ENCODE results near the gene AHRR. TPM values are rescaled to one million over a fixed set of nuclear protein-coding genes. Genes with fewer than 3 reads are reported as not detected.

AHRR gene
- total and polyA plus RNA-seq, 2 experiments from 2014 or later, result 1.8 to 2.4 TPM

DNA sequence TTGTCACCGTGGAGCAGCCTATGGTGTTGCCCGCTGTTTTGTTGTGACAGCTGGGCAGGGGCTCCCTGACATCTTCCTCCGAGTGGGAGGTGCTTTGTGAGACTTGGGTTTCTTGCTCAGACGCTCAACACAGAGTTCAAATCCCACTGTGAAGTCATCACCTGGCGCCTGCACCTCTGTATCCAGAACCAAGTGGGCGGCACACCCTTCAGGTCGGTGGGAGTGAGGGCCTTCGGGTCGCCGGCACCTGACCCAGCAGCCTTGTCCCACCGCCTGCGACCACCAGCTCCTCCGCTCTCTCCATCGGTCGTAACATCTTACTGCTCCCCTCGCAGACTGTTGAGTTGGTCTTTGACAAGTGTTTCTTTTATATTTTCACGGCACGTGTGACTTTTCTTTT lies 83.9 kb downstream of the AHRR start:
- Histone ChIP-seq H3K4me3 (no peak overlapping the region), H3K9me2 (replicated peaks; ENCODE audit: insufficient read depth) (no peaks in the 10 kb centered on the region), H3K27ac (no peak overlapping the region), H3K4me1 (ENCODE audit: insufficient read depth) (peaks cover 6% of the 10 kb centered on the region), H3K4me2 (no peak overlapping the region), H3K36me3 (replicated peaks; ENCODE audit: insufficient read depth, low read depth) (no peaks in the 10 kb centered on the region), H3K27me3 (no peaks in the 10 kb centered on the region), H3K9me3 (ENCODE audit: low read depth) (no peaks in the 10 kb centered on the region), H2AFZ (no peak overlapping the region), H4K20me1 (ENCODE audit: insufficient read depth, poor library complexity, severe bottlenecking) (no peaks in the 10 kb centered on the region), H3K79me2 (no peaks in the 10 kb centered on the region)
- WGBS (ENCODE audit: low lambda C conversion rate, missing lambda C conversion rate), result 96% methylated on average over 18 of the region's 18 CpGs
- no peak for DNase-seq (ENCODE audit: low spot score)
- no peak for TF ChIP-seq EZH2phosphoT487 (IDR thresholded peaks at IDR 0.05; ENCODE audit: low read depth, severe bottlenecking, unreplicated experiment)
- TF ChIP-seq, protein P1, sequence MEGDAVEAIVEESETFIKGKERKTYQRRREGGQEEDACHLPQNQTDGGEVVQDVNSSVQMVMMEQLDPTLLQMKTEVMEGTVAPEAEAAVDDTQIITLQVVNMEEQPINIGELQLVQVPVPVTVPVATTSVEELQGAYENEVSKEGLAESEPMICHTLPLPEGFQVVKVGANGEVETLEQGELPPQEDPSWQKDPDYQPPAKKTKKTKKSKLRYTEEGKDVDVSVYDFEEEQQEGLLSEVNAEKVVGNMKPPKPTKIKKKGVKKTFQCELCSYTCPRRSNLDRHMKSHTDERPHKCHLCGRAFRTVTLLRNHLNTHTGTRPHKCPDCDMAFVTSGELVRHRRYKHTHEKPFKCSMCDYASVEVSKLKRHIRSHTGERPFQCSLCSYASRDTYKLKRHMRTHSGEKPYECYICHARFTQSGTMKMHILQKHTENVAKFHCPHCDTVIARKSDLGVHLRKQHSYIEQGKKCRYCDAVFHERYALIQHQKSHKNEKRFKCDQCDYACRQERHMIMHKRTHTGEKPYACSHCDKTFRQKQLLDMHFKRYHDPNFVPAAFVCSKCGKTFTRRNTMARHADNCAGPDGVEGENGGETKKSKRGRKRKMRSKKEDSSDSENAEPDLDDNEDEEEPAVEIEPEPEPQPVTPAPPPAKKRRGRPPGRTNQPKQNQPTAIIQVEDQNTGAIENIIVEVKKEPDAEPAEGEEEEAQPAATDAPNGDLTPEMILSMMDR (IDR thresholded peaks at IDR 0.05; ENCODE audit: poor library complexity), result no peak

DNA sequence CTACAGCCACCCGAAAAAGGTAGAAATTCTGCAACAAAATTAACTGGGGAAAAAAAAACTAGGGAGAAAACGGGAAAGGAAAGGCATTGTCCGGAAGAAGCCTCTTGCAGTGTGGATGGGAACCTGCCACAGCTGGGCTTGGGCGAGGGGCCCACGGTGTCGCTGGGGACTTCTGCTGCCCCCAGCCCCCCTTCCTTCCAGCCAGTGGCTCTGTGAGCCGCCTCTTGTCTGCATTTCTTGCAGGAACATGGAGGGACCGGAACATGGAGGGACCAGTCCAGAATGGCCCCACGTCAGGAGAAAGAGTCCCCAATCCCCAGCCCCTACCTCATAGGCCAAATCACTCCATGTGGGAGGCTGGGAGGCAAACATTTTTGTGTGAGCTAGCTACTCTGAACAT lies 84.5 kb downstream of the AHRR start:
- no peaks in the 10 kb centered on the region for H3K79me2 ChIP-seq
- H3K27me3 ChIP-seq, result no peaks in the 10 kb centered on the region
- no peak overlapping the region for H3K27ac ChIP-seq
- no peak for DNase-seq (ENCODE audit: low spot score)
- no peak overlapping the region for H2AFZ ChIP-seq
- TF ChIP-seq, protein P1 (IDR thresholded peaks at IDR 0.05; ENCODE audit: poor library complexity), result no peak
- TF ChIP-seq EZH2 (IDR thresholded peaks at IDR 0.05; ENCODE audit: borderline replicate concordance), result no peak
- TF ChIP-seq EZH2phosphoT487 (IDR thresholded peaks at IDR 0.05; ENCODE audit: low read depth, severe bottlenecking, unreplicated experiment), result no peak
- H3K4me1 ChIP-seq (ENCODE audit: insufficient read depth), result peaks cover 3% of the 10 kb centered on the region
- no peaks in the 10 kb centered on the region for H3K9me2 ChIP-seq (replicated peaks; ENCODE audit: insufficient read depth)
- 95% methylated on average over 9 of the region's 9 CpGs for WGBS (ENCODE audit: low lambda C conversion rate, missing lambda C conversion rate)
- no peaks in the 10 kb centered on the region for H3K36me3 ChIP-seq (replicated peaks; ENCODE audit: insufficient read depth, low read depth)
- H4K20me1 ChIP-seq (ENCODE audit: insufficient read depth, poor library complexity, severe bottlenecking), result no peaks in the 10 kb centered on the region
- no peak overlapping the region for H3K4me2 ChIP-seq
- H3K9me3 ChIP-seq (ENCODE audit: low read depth), result no peaks in the 10 kb centered on the region
- no peak overlapping the region for H3K4me3 ChIP-seq

DNA sequence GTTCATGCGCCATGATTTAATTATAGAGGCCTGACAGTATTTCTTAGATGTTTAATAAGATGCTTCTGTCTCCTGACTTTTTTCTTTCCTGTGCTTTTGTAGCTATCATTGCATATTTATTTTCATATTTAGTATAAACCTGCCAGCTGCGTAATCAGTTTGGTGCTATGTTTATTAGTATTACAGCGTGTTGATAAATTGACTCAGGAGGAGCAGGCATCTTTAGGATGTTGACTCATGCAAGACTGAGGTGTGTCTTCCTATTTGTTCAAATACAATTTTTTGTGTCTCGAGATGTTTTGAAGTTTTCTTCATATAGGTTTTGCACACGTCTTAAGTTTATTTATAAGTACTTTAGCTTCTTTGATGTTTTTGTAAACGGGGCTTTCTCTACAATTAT lies 85.5 kb downstream of the AHRR start:
- no peak overlapping the region for H3K4me3 ChIP-seq
- 84% methylated on average over 6 of the region's 6 CpGs for WGBS (ENCODE audit: low lambda C conversion rate, missing lambda C conversion rate)
- no peak overlapping the region for H3K27ac ChIP-seq
- no peak overlapping the region for H3K4me2 ChIP-seq
- no peak for DNase-seq (ENCODE audit: low spot score)
- no peaks in the 10 kb centered on the region for H3K9me3 ChIP-seq (ENCODE audit: low read depth)
- no peaks in the 10 kb centered on the region for H3K79me2 ChIP-seq
- TF ChIP-seq EZH2 (IDR thresholded peaks at IDR 0.05; ENCODE audit: borderline replicate concordance) (no peak), EZH2phosphoT487 (IDR thresholded peaks at IDR 0.05; ENCODE audit: low read depth, severe bottlenecking, unreplicated experiment) (no peak)
- TF ChIP-seq, protein P1 (IDR thresholded peaks at IDR 0.05; ENCODE audit: poor library complexity), result no peak
- no peaks in the 10 kb centered on the region for H3K27me3 ChIP-seq
- H2AFZ ChIP-seq, result no peak overlapping the region
- H3K9me2 ChIP-seq (replicated peaks; ENCODE audit: insufficient read depth), result no peaks in the 10 kb centered on the region
- H3K36me3 ChIP-seq (replicated peaks; ENCODE audit: insufficient read depth, low read depth), result no peaks in the 10 kb centered on the region
- no peaks in the 10 kb centered on the region for H4K20me1 ChIP-seq (ENCODE audit: insufficient read depth, poor library complexity, severe bottlenecking)
- H3K4me1 ChIP-seq (ENCODE audit: insufficient read depth), result no peaks in the 10 kb centered on the region

DNA sequence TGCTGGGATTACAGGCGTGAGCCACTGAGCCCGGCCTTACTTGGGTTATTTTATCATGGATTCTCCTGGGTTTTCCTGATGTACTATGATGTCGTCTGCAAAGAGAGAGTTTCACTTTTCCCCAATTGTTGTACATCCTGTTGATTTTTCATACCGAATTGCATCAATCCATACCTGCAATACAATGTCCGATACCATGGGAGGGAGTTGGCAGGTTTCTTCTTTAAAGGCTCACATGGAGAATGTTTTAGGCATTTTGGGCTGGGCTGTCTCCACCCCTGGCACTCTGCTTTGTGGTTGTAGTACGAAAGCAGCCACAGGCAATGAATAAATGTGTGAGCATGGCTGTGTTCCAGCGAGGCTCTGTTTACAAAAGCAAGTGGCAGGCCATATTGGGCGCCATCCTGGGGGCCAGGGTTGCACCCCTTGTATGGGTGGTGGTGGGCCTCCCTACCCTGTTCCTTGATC lies 86.3 kb downstream of the AHRR start:
- no peaks in the 10 kb centered on the region for H3K9me2 ChIP-seq (replicated peaks; ENCODE audit: insufficient read depth)
- no peaks in the 10 kb centered on the region for H3K79me2 ChIP-seq
- no peaks in the 10 kb centered on the region for H3K27me3 ChIP-seq
- TF ChIP-seq, protein P1 (IDR thresholded peaks at IDR 0.05; ENCODE audit: poor library complexity), result no peak
- TF ChIP-seq EZH2phosphoT487 (IDR thresholded peaks at IDR 0.05; ENCODE audit: low read depth, severe bottlenecking, unreplicated experiment) (no peak), EZH2 (IDR thresholded peaks at IDR 0.05; ENCODE audit: borderline replicate concordance) (no peak)
- WGBS (ENCODE audit: low lambda C conversion rate, missing lambda C conversion rate), result 71% methylated on average over 8 of the region's 8 CpGs
- H3K36me3 ChIP-seq (replicated peaks; ENCODE audit: insufficient read depth, low read depth), result no peaks in the 10 kb centered on the region
- H3K4me1 ChIP-seq (ENCODE audit: insufficient read depth), result no peaks in the 10 kb centered on the region
- no peaks in the 10 kb centered on the region for H3K9me3 ChIP-seq (ENCODE audit: low read depth)
- H2AFZ ChIP-seq, result no peak overlapping the region
- H3K4me3 ChIP-seq, result no peak overlapping the region
- H3K4me2 ChIP-seq, result no peak overlapping the region
- H4K20me1 ChIP-seq (ENCODE audit: insufficient read depth, poor library complexity, severe bottlenecking), result no peaks in the 10 kb centered on the region
- no peak for DNase-seq (ENCODE audit: low spot score)
- H3K27ac ChIP-seq, result no peak overlapping the region
